Type B pancreatic cell (in vitro differentiated cells): ENCODE results near the gene METTL25B. TPM values are rescaled to one million over a fixed set of nuclear protein-coding genes. Genes with fewer than 3 reads are reported as not detected.

Experiments used
- DNase-seq: peaks from one replicate; pipeline ENCODE4 v3.0.0; 2021; ENCODE audit warnings: mixed read lengths; ENCODE audit not compliant: unreplicated experiment; ENCODE audit errors: extremely low spot score
- H3K27ac Mint-ChIP-seq: 2 replicates; pipeline ENCODE4 v1.8.0; 2021; ENCODE audit warnings: mild to moderate bottlenecking, mixed read lengths
- H3K27me3 Mint-ChIP-seq: 2 replicates; pipeline ENCODE4 v1.8.0; 2021; ENCODE audit warnings: mixed read lengths
- H3K36me3 Mint-ChIP-seq: 2 replicates; pipeline ENCODE4 v1.8.0; 2021; ENCODE audit warnings: mixed read lengths
- H3K4me1 Mint-ChIP-seq: one replicate; pipeline ENCODE4 v1.8.0; 2021; ENCODE audit warnings: mixed read lengths; ENCODE audit not compliant: unreplicated experiment
- H3K4me3 Mint-ChIP-seq: 2 replicates; pipeline ENCODE4 v1.8.0; 2021; ENCODE audit warnings: mild to moderate bottlenecking, mixed read lengths
- H3K9me3 Mint-ChIP-seq: 2 replicates; pipeline ENCODE4 v1.8.0; 2021; ENCODE audit warnings: mixed read lengths
- CTCF ChIP-seq: fragments of 200-600 bp; sonication (generic); conservative IDR thresholded peaks from 2 replicates; pipeline ENCODE4 v1.5.0; 2021; ENCODE audit warnings: antibody characterized with exemption, mild to moderate bottlenecking
- long read RNA-seq: library from polyadenylated mRNA; unstranded; transcript quantifications from one replicate; pipeline ENCODE4 v2.0.0, GENCODE V29; 2020
- total RNA-seq: library from RNA; stranded (reverse); gene quantifications from 2 replicates; pipeline ENCODE4 v1.2.1, GENCODE V29; 2021; ENCODE audit warnings: low replicate concordance

Gene METTL25B
- 35.2 and 39.7 TPM in 2 replicates for total RNA-seq
- long read RNA-seq, partial matches to known transcripts = 0 of 14 reads
- long read RNA-seq, other reads (novel, unspliced or antisense) = 8 of 14 reads

GRCh38 chr1:156727926-156728598 is at the start of gene METTL25B:
METTL25B (plus strand) TSS chr1:156728469; CDS start chr1:156729105, 636 bp downstream.
- H3K36me3 Mint-ChIP-seq = peaks cover 13% of the 10 kb centered on the region
- no peaks in the 10 kb centered on the region for H3K27me3 Mint-ChIP-seq
- no peaks in the 10 kb centered on the region for H3K9me3 Mint-ChIP-seq
- H3K4me1 Mint-ChIP-seq = peaks cover 22% of the 10 kb centered on the region
- peak within 1 kb of the TSS; percentile 98 for H3K27ac Mint-ChIP-seq
- no peak within 1 kb of the TSS for H3K4me3 Mint-ChIP-seq
- TF ChIP-seq CTCF = no peak
- peak; percentile 82 for DNase-seq

- H3K36me3 Mint-ChIP-seq = no peaks in the 10 kb centered on the region
- no peak for DNase-seq
- no peak overlapping the region for H3K27ac Mint-ChIP-seq
- no peak overlapping the region for H3K4me3 Mint-ChIP-seq
- H3K27me3 Mint-ChIP-seq = peaks cover 54% of the 10 kb centered on the region
- peaks cover 20% of the 10 kb centered on the region for H3K4me1 Mint-ChIP-seq
- TF ChIP-seq CTCF = no peak
- H3K9me3 Mint-ChIP-seq = no peaks in the 10 kb centered on the region
These were observed 48.2 kb upstream of the METTL25B start for GRCh38 chr1:156680056-156680455.

- no peaks in the 10 kb centered on the region for H3K36me3 Mint-ChIP-seq
- H3K4me3 Mint-ChIP-seq = no peak overlapping the region
These were observed 46.9 kb upstream of the METTL25B start for GRCh38 chr1:156681196-156681960.

GRCh38 chr1:156682166-156682890 is 45.9 kb upstream of the METTL25B start:
- H3K27ac Mint-ChIP-seq = no peak overlapping the region

More at GRCh38 chr1:156681196-156681960, 46.9 kb upstream of the METTL25B start:
- DNase-seq = no peak
- Mint-ChIP-seq H3K4me1 (peaks cover 13% of the 10 kb centered on the region), H3K9me3 (no peaks in the 10 kb centered on the region), H3K27ac (no peak overlapping the region), H3K27me3 (peaks cover 47% of the 10 kb centered on the region)
- no peak for TF ChIP-seq CTCF

More at GRCh38 chr1:156682166-156682890, 45.9 kb upstream of the METTL25B start:
- DNase-seq = no peak
- Mint-ChIP-seq H3K9me3 (no peaks in the 10 kb centered on the region), H3K27me3 (peaks cover 46% of the 10 kb centered on the region), H3K4me3 (no peak overlapping the region), H3K4me1 (peaks cover 12% of the 10 kb centered on the region), H3K36me3 (no peaks in the 10 kb centered on the region)
- TF ChIP-seq CTCF = no peak
